Calu3 (cell line): ENCODE results near the gene ROBO4. TPM values are rescaled to one million over a fixed set of nuclear protein-coding genes. Genes with fewer than 3 reads are reported as not detected.

Experiments
- Bru-seq: library from RNA; stranded (reverse); fragments of 400-500 nt; gene quantifications from one replicate; lab custom pipeline; 2021; lab: Mats Ljungman, UMichigan
- BruChase-seq, 2 experiments: library from RNA; stranded (reverse); fragments of 400-500 nt; gene quantifications; one replicate each; lab custom pipeline; 2021; lab: Mats Ljungman, UMichigan
- BruUV-seq: library from RNA; stranded (reverse); fragments of 400-500 nt; replicated peaks from 2 replicates; lab custom pipeline; 2021; lab: Mats Ljungman, UMichigan
- CTCF ChIA-PET: fragments of 300-600 bp; sonication (Branson Sonifier 250); formaldehyde crosslinking; loops from one replicate; lab custom pipeline; 2022; ENCODE audit warnings: antibody characterized with exemption; lab: Charles Lee
- DNase-seq: peaks from one replicate; pipeline ENCODE4 v3.0.0; 2022
- H3K27ac Mint-ChIP-seq: one replicate; pipeline ENCODE4 v1.8.0; 2022; ENCODE audit warnings: mixed read lengths; ENCODE audit not compliant: unreplicated experiment
- H3K27me3 Mint-ChIP-seq: one replicate; pipeline ENCODE4 v1.8.0; 2022; ENCODE audit warnings: mixed read lengths; ENCODE audit not compliant: unreplicated experiment
- H3K36me3 Mint-ChIP-seq: one replicate; pipeline ENCODE4 v1.8.0; 2022; ENCODE audit warnings: mild to moderate bottlenecking, moderate library complexity, mixed read lengths; ENCODE audit not compliant: insufficient read depth, unreplicated experiment
- H3K4me1 Mint-ChIP-seq: one replicate; pipeline ENCODE4 v1.8.0; 2022; ENCODE audit warnings: mild to moderate bottlenecking, low read depth, mixed read lengths; ENCODE audit not compliant: unreplicated experiment
- H3K4me3 Mint-ChIP-seq: one replicate; pipeline ENCODE4 v1.8.0; 2022; ENCODE audit warnings: mild to moderate bottlenecking, low read depth, moderate library complexity, mixed read lengths; ENCODE audit not compliant: unreplicated experiment
- H3K9me3 Mint-ChIP-seq: one replicate; pipeline ENCODE4 v1.8.0; 2022; ENCODE audit warnings: low read depth, mixed read lengths; ENCODE audit not compliant: unreplicated experiment
- CTCF ChIP-seq: fragments of 200-600 bp; IDR thresholded peaks from one replicate; pipeline ENCODE4 v1.8.0; 2022; ENCODE audit warnings: antibody characterized with exemption; ENCODE audit not compliant: unreplicated experiment
- intact Hi-C: fragments of 100-400 bp; cut with micrococcal nuclease; formaldehyde crosslinking; loops from one replicate; pipeline ENCODE4 v1.10.0; 2022; ENCODE audit not compliant: unreplicated experiment
- long read RNA-seq: library from polyadenylated mRNA; stranded (forward); transcript quantifications from one replicate; pipeline ENCODE4 v2.0.0, GENCODE V29; 2022
- total RNA-seq: library from RNA; stranded (reverse); gene quantifications from 2 replicates; pipeline ENCODE4 v1.2.3, GENCODE V29; 2022

The ROBO4 gene
- total RNA-seq (not detected in 2 replicates), Bru-seq, nascent RNA (not detected), BruChase-seq, experiment 1, labeled RNA remaining after a 6-hour chase (not detected), BruChase-seq, experiment 2, labeled RNA remaining after a 2-hour chase (not detected)
- long read RNA-seq: 0 reads

DNA sequence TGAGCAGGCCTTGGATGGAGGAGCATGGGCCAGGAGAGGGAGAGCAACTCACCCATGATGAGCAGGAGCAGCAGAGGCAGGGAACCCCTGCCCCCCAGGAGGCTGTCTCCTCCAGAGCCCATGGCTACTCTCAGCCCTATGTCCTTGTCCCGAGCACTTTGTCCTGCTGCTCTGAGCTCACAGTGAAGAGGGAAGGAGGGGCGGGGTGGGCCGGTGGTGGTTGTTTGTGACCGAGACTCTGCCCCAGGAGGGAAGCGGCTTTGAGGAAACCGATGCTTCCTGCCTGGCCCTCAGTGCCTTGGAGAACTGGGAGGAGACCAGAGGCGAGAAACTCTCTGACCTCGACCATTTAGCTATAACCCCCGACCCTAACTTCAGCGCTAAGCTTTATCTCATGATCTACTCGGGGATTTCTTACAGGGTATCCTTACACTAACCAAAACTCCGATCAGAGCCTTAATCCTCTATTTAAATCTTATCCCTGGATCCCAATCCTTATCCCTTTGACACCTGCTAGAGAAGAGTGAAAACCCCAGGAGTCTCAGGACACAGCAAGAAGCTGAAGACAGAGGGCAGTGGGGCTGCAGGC lies at the start of gene ROBO4:
Gene ROBO4 (minus strand): TSS at position 192 of the 589 bp plus-strand sequence. CDS start 70 bp downstream, at position 122.
- H3K9me3 Mint-ChIP-seq: no peaks in the 10 kb centered on the region
- no peak for DNase-seq
- intact Hi-C loops: no loop called here
- H3K4me3 Mint-ChIP-seq: no peak within 1 kb of the TSS
- H3K27ac Mint-ChIP-seq: no peak within 1 kb of the TSS
- no TSS peak for BruUV-seq
- H3K4me1 Mint-ChIP-seq: no peaks in the 10 kb centered on the region
- no peak for TF ChIP-seq CTCF
- no peaks in the 10 kb centered on the region for H3K36me3 Mint-ChIP-seq
- CTCF ChIA-PET: no interaction called here
- H3K27me3 Mint-ChIP-seq: peaks cover 87% of the 10 kb centered on the region

DNA sequence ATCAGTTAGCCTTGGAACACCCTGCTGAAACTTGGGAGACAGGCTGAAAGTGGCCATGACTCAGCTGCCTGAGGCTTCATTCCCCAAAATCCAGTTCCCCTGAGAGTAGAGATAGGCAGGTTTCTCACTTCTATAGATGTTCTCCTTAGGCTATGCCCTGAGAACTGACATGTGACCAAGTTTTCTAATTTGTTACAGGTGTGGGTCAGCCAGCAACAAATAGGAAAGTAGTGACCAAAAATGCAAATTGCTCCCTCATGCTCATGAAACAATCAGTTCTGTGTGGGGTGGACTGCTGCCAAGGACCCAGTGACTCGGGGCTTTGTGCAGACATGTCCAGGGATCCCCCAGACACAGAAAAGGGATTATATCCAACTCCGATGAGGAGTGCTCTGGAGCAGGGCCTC lies 49.1 kb upstream of the ROBO4 start:
- H3K36me3 Mint-ChIP-seq: no peaks in the 10 kb centered on the region
- intact Hi-C loops: no loop called here
- H3K4me3 Mint-ChIP-seq: no peak overlapping the region
- no peak for DNase-seq
- H3K27me3 Mint-ChIP-seq: peaks cover 51% of the 10 kb centered on the region
- H3K9me3 Mint-ChIP-seq: no peaks in the 10 kb centered on the region
- CTCF ChIA-PET: no interaction called here
- H3K4me1 Mint-ChIP-seq: no peaks in the 10 kb centered on the region
- TF ChIP-seq CTCF: no peak
- no peak overlapping the region for H3K27ac Mint-ChIP-seq
- no TSS peak for BruUV-seq

GRCh38 chr11:124945826-124946225 lies 48.2 kb upstream of the ROBO4 start:
- CTCF ChIA-PET: no interaction called here
- Mint-ChIP-seq H3K4me1 (no peaks in the 10 kb centered on the region), H3K9me3 (no peaks in the 10 kb centered on the region), H3K36me3 (no peaks in the 10 kb centered on the region), H3K27ac (no peak overlapping the region), H3K27me3 (peaks cover 53% of the 10 kb centered on the region), H3K4me3 (no peak overlapping the region)
- intact Hi-C loops: no loop called here
- no peak for TF ChIP-seq CTCF
- no peak for DNase-seq
- no TSS peak for BruUV-seq

DNA sequence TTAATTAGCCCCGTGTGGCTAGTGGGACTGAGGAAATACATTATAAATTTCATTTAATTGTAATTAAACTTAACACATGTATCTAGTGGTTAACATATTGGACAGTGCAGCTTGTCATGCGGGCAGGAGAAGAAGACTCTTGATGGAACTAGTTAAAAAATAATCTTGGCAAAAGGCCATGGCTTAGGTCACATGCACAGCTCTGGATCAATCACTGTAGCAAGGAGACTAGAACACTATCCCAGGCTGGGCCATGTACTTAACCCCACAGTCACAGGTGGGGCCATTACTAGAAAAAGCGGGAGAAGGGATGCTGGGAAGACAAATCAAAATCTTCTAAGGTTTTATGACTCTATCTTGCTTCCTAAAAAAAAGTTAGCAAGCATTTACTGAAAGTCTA lies 46.9 kb upstream of the ROBO4 start:
- no TSS peak for BruUV-seq
- no peak for TF ChIP-seq CTCF
- Mint-ChIP-seq H3K4me1 (no peaks in the 10 kb centered on the region), H3K27ac (no peak overlapping the region), H3K27me3 (peaks cover 65% of the 10 kb centered on the region), H3K36me3 (no peaks in the 10 kb centered on the region), H3K9me3 (no peaks in the 10 kb centered on the region), H3K4me3 (no peak overlapping the region)
- CTCF ChIA-PET: interaction anchor here (0.7 kb wide), 1 partner anchor 36 kb away, joined by 3 read pairs; no protein-coding TSS in a partner anchor
- intact Hi-C loops: no loop called here
- no peak for DNase-seq
